GM12875 (cell line): ENCODE measurements around the gene DCLK3.

Experiments
- H3K4me3 ChIP-seq: one replicate; pipeline ENCODE4 v1.5.1; 2011; ENCODE audit warnings: low read depth, low read length, control low read depth
- CTCF ChIP-seq: IDR thresholded peaks from 2 replicates; pipeline ENCODE4 v1.5.1; 2011; ENCODE audit warnings: low read depth, mild to moderate bottlenecking, control low read depth, inconsistent platforms, low read length, moderate library complexity, borderline replicate concordance; ENCODE audit not compliant: insufficient read depth

The DCLK3 gene

GRCh38 chr3:36689560-36689959, 74.8 kb downstream of the DCLK3 start:
- TF ChIP-seq CTCF = no peak
- no peak overlapping the region for H3K4me3 ChIP-seq

- no peak overlapping the region for H3K4me3 ChIP-seq
- no peak for TF ChIP-seq CTCF
Measured at GRCh38 chr3:36688815-36689214, 75.5 kb downstream of the DCLK3 start.

- no peak overlapping the region for H3K4me3 ChIP-seq
- TF ChIP-seq CTCF = no peak
Measured at GRCh38 chr3:36686516-36686915, 77.8 kb downstream of the DCLK3 start.

GRCh38 chr3:36681867-36682266, 82.5 kb downstream of the DCLK3 start:
- H3K4me3 ChIP-seq = no peak overlapping the region
- no peak for TF ChIP-seq CTCF

- no peak for TF ChIP-seq CTCF
- no peak overlapping the region for H3K4me3 ChIP-seq
Measured at GRCh38 chr3:36680952-36681351, 83.4 kb downstream of the DCLK3 start.

- H3K4me3 ChIP-seq = no peak overlapping the region
- no peak for TF ChIP-seq CTCF
Measured at GRCh38 chr3:36679384-36680200, 84.8 kb downstream of the DCLK3 start.

- H3K4me3 ChIP-seq = no peak overlapping the region
- no peak for TF ChIP-seq CTCF
Measured at GRCh38 chr3:36678216-36679013, 85.9 kb downstream of the DCLK3 start.
